Stimulated activated CD8-positive, alpha-beta memory T cell treated with anti-CD3 and anti-CD28 coated beads, Interleukin-4, amount 100 ng/mL, for 24 hours (primary cell): ENCODE data around the gene ARFGAP3.

Experiments used
- DNase-seq: peaks from one replicate; pipeline ENCODE4 v3.0.0-alpha.2; 2020; ENCODE audit warnings: low read depth

ARFGAP3 gene

GRCh38 chr22:42884616-42885375 lies 27.7 kb upstream of the ARFGAP3 start:
- DNase-seq = no peak

GRCh38 chr22:42883970-42884369 lies 26.9 kb upstream of the ARFGAP3 start:
- DNase-seq = no peak

- no peak for DNase-seq
These were observed 26.0 kb upstream of the ARFGAP3 start for GRCh38 chr22:42883121-42883520.

- DNase-seq = no peak
These were observed 25.0 kb upstream of the ARFGAP3 start for GRCh38 chr22:42881982-42882656.

GRCh38 chr22:42881298-42881697 lies 24.2 kb upstream of the ARFGAP3 start:
- no peak for DNase-seq

GRCh38 chr22:42880815-42881214 lies 23.7 kb upstream of the ARFGAP3 start:
- no peak for DNase-seq

GRCh38 chr22:42879371-42880021 lies 22.4 kb upstream of the ARFGAP3 start:
- no peak for DNase-seq

GRCh38 chr22:42878561-42879305 lies 21.7 kb upstream of the ARFGAP3 start:
- no peak for DNase-seq

- no peak for DNase-seq
These were observed 20.7 kb upstream of the ARFGAP3 start for GRCh38 chr22:42877597-42878340.

- DNase-seq = no peak
These were observed 20.1 kb upstream of the ARFGAP3 start for GRCh38 chr22:42877158-42877557.

- no peak for DNase-seq
These were observed 19.0 kb upstream of the ARFGAP3 start for GRCh38 chr22:42876041-42876440.

- no peak for DNase-seq
These were observed 16.9 kb upstream of the ARFGAP3 start for GRCh38 chr22:42874010-42874409.

GRCh38 chr22:42873356-42873755 lies 16.3 kb upstream of the ARFGAP3 start:
- DNase-seq = no peak

GRCh38 chr22:42872821-42873220 lies 15.7 kb upstream of the ARFGAP3 start:
- no peak for DNase-seq

GRCh38 chr22:42871146-42872050 lies 14.3 kb upstream of the ARFGAP3 start:
- DNase-seq = no peak

- no peak for DNase-seq
These were observed 12.9 kb upstream of the ARFGAP3 start for GRCh38 chr22:42869888-42870480.

- no peak for DNase-seq
These were observed 12.4 kb upstream of the ARFGAP3 start for GRCh38 chr22:42869463-42869862.

GRCh38 chr22:42868751-42869251 lies 11.7 kb upstream of the ARFGAP3 start:
- DNase-seq = no peak

GRCh38 chr22:42866100-42866499 lies 9.0 kb upstream of the ARFGAP3 start:
- DNase-seq = no peak

GRCh38 chr22:42865536-42865935 lies 8.5 kb upstream of the ARFGAP3 start:
- no peak for DNase-seq
